Measurements from ENCODE around the gene VTA1.
"Not testable (repeated sequence)": the region's sequence is repeated elsewhere in the genome, so short reads cannot be mapped to it uniquely, and the experiment has no call there.

Gene VTA1

DNA sequence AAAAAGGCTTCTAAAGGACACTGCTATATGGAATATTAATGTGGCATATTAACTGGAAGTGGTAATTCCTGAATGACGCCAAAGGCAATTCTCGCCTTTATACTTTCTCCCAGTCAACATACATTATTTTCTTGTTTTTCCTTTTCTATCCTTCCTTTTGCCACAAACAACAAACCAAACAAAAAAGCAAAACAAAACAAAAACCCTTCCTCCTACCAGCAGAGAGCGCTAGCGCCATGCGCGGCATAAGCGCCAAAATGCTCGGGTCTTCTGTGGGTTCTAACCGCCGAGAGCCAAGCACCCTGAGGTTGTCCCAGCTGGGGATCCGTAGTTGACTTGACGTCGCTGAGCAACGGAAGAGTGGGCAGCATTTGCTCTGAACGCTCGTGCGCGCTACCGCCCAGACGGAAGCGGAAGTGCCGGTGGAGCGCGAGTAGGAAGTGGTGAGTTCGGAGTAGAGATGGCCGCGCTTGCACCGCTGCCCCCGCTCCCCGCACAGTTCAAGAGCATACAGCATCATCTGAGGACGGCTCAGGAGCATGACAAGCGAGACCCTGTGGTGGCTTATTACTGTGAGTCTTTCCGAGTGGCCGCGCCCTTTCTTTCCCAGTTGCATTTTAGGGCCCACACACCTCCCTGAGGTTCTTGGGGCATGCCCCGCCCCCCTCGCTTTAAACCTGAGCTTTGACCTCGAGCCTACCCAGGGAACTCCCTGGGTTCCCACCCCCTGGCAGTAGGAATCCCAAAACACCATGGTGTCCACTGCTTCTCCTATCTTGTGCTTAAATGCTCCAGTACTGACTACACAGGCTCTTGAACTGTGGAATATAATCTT lies at the start of gene VTA1, which contains the start of gene NMBR:
TSS of gene VTA1 (plus strand) at position 436 of the 835 bp plus-strand sequence. CDS start at position 461, 25 bp downstream.
TSS of gene NMBR (minus strand) at position 295 of the 835 bp plus-strand sequence. CDS start 58,464 bp downstream, outside the sequence.
- Mint-ChIP-seq H3K27me3 (no peaks in the 10 kb centered on the region), H3K9me3 (no peaks in the 10 kb centered on the region), H3K36me3 (peaks cover 21% of the 10 kb centered on the region), H3K4me3 (peak within 1 kb of the TSS; percentile 83), H3K4me1 (peaks cover 45% of the 10 kb centered on the region), H3K27ac (peak within 1 kb of the TSS; percentile 77)
- CTCF ChIA-PET = interaction anchor here (0.6 to 2.6 kb wide), 10 partner anchors 9 to 735 kb away, joined by 3 to 11 read pairs (median 4); no protein-coding TSS in a partner anchor
- DNase-seq = peak; percentile 97

DNA sequence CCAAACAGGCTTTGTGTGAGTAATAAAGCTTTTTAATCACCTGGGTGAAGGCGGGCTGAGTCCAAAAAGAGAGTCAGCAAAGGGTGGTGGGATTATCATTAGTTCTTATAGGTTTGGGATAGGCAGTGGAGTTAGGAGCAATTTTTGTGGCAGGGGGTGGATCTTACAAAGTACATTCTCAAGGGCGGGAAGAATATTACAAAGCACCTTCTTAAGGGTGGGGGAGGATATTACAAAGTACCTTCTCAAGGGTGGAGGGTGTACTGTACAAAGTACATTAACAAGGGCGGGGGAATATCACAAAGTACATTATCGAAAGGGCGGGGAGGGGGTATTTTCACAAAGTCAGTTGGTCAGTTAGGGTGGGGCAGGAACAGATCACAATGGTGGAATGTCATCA lies 42.2 kb upstream of the VTA1 start:
- H3K4me1 Mint-ChIP-seq, DNase-seq, H3K27ac Mint-ChIP-seq, H3K27me3 Mint-ChIP-seq, H3K36me3 Mint-ChIP-seq, H3K4me3 Mint-ChIP-seq, CTCF ChIA-PET, H3K9me3 Mint-ChIP-seq: not testable (repeated sequence)

GRCh38 chr6:142110820-142111219 lies 36.2 kb upstream of the VTA1 start:
- not testable (repeated sequence) for H3K9me3 Mint-ChIP-seq, H3K36me3 Mint-ChIP-seq, DNase-seq, H3K4me1 Mint-ChIP-seq, H3K27me3 Mint-ChIP-seq, H3K4me3 Mint-ChIP-seq, H3K27ac Mint-ChIP-seq
- CTCF ChIA-PET = interaction anchor here (1.3 kb wide), 1 partner anchor 121 kb away, joined by 5 read pairs; no protein-coding TSS in a partner anchor

GRCh38 chr6:142112451-142113061 lies 34.5 kb upstream of the VTA1 start:
- Mint-ChIP-seq H3K27me3 (no peaks in the 10 kb centered on the region), H3K4me3 (no peak overlapping the region), H3K4me1 (no peaks in the 10 kb centered on the region), H3K36me3 (no peaks in the 10 kb centered on the region), H3K27ac (no peak overlapping the region), H3K9me3 (no peaks in the 10 kb centered on the region)
- peak; percentile 75 for DNase-seq
- CTCF ChIA-PET = interaction anchor here (0.8 to 2.1 kb wide), 7 partner anchors 13 to 436 kb away, joined by 3 to 10 read pairs (median 4); no protein-coding TSS in a partner anchor

GRCh38 chr6:142117366-142117765 lies 29.7 kb upstream of the VTA1 start:
- Mint-ChIP-seq H3K27ac (no peak overlapping the region), H3K27me3 (no peaks in the 10 kb centered on the region)

GRCh38 chr6:142118328-142118727 lies 28.7 kb upstream of the VTA1 start:
- H3K9me3 Mint-ChIP-seq = no peaks in the 10 kb centered on the region
- no peak overlapping the region for H3K4me3 Mint-ChIP-seq
- no peaks in the 10 kb centered on the region for H3K36me3 Mint-ChIP-seq
- no peaks in the 10 kb centered on the region for H3K27me3 Mint-ChIP-seq
- no peaks in the 10 kb centered on the region for H3K4me1 Mint-ChIP-seq
- CTCF ChIA-PET = interaction anchor here (0.7 kb wide), 1 partner anchor 257 kb away, joined by 3 read pairs; no protein-coding TSS in a partner anchor
- H3K27ac Mint-ChIP-seq = no peak overlapping the region
- no peak for DNase-seq

More at GRCh38 chr6:142117366-142117765, 29.7 kb upstream of the VTA1 start:
- Mint-ChIP-seq H3K4me3 (no peak overlapping the region), H3K36me3 (no peaks in the 10 kb centered on the region), H3K4me1 (no peaks in the 10 kb centered on the region), H3K9me3 (no peaks in the 10 kb centered on the region)
- DNase-seq = no peak
- CTCF ChIA-PET = no interaction called here

GRCh38 chr6:142118925-142119324 lies 28.1 kb upstream of the VTA1 start:
- no peak for DNase-seq
- CTCF ChIA-PET = no interaction called here
- H3K4me1 Mint-ChIP-seq = no peaks in the 10 kb centered on the region
- H3K4me3 Mint-ChIP-seq = no peak overlapping the region
- H3K36me3 Mint-ChIP-seq = no peaks in the 10 kb centered on the region
- no peaks in the 10 kb centered on the region for H3K9me3 Mint-ChIP-seq
- H3K27ac Mint-ChIP-seq = no peak overlapping the region
- no peaks in the 10 kb centered on the region for H3K27me3 Mint-ChIP-seq

- no peaks in the 10 kb centered on the region for H3K27me3 Mint-ChIP-seq
- no peaks in the 10 kb centered on the region for H3K9me3 Mint-ChIP-seq
- no peak overlapping the region for H3K4me3 Mint-ChIP-seq
- CTCF ChIA-PET = no interaction called here
- DNase-seq = no peak
- H3K36me3 Mint-ChIP-seq = no peaks in the 10 kb centered on the region
- H3K27ac Mint-ChIP-seq = no peak overlapping the region
- H3K4me1 Mint-ChIP-seq = no peaks in the 10 kb centered on the region
Measured at GRCh38 chr6:142121342-142121741, 25.7 kb upstream of the VTA1 start.

DNA sequence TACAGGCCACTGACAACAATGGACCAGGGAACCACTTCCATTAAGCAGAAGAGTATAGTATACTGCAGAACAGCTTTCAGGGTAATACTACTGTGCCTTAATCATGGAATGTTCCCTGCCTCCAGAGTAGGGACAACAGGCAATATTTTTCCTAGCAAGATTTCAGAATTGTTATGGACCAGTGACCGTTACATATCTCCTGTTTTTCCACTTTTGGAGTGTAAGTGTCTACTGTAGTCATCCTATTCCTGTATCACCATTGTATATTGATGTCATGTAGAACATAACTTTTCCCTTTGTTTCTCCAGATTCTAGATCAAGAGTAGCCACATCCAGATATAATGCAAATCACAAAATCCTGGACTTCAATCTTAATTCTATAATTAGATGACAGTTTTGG lies 16.2 kb upstream of the VTA1 start:
- Mint-ChIP-seq H3K4me1 (no peaks in the 10 kb centered on the region), H3K4me3 (no peak overlapping the region), H3K27ac (no peak overlapping the region), H3K36me3 (no peaks in the 10 kb centered on the region), H3K27me3 (peaks cover 4% of the 10 kb centered on the region), H3K9me3 (no peaks in the 10 kb centered on the region)
- no peak for DNase-seq
- CTCF ChIA-PET = no interaction called here

DNA sequence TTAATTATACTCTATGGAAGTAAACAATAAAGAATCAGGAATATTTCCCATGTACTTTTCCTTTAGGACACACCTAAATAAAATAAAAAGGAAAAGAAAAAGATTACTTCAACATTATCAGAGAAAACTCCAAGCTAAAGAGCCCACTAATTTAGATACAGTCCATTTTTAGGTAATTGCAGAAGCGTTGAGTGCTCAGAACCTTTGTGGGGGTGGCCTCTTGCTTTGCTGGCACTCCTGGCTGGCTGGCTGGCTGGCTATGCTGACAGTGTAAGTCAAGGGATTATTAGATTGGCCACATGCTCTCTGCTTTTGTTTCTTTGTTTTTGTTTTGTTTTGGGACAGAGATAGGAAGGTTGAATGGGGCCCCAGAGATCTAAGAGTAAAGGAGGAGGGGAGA lies 14.4 kb upstream of the VTA1 start, which contains the start of gene GJE1:
TSS of gene GJE1 (plus strand) at position 301 of the 400 bp plus-strand sequence. CDS start 234 bp downstream, outside the sequence.
- H3K27ac Mint-ChIP-seq = no peak within 1 kb of the TSS
- H3K9me3 Mint-ChIP-seq = no peaks in the 10 kb centered on the region
- no peak for DNase-seq
- CTCF ChIA-PET = no interaction called here
- no peak within 1 kb of the TSS for H3K4me3 Mint-ChIP-seq
- no peaks in the 10 kb centered on the region for H3K36me3 Mint-ChIP-seq
- no peaks in the 10 kb centered on the region for H3K4me1 Mint-ChIP-seq
- peaks cover 4% of the 10 kb centered on the region for H3K27me3 Mint-ChIP-seq

GRCh38 chr6:142138876-142139275 lies 8.2 kb upstream of the VTA1 start:
- H3K36me3 Mint-ChIP-seq = no peaks in the 10 kb centered on the region
- H3K4me3 Mint-ChIP-seq = no peak overlapping the region
- no peak overlapping the region for H3K27ac Mint-ChIP-seq
- H3K27me3 Mint-ChIP-seq = no peaks in the 10 kb centered on the region
- DNase-seq = no peak
- no peaks in the 10 kb centered on the region for H3K4me1 Mint-ChIP-seq
- no peaks in the 10 kb centered on the region for H3K9me3 Mint-ChIP-seq
- CTCF ChIA-PET = interaction anchor here (0.9 kb wide), 1 partner anchor 17 kb away, joined by 3 read pairs; no protein-coding TSS in a partner anchor

- H3K4me3 Mint-ChIP-seq, CTCF ChIA-PET, H3K27me3 Mint-ChIP-seq, DNase-seq, H3K27ac Mint-ChIP-seq, H3K9me3 Mint-ChIP-seq, H3K4me1 Mint-ChIP-seq, H3K36me3 Mint-ChIP-seq: not testable (repeated sequence)
Measured at GRCh38 chr6:142141531-142141930, 5.5 kb upstream of the VTA1 start.

DNA sequence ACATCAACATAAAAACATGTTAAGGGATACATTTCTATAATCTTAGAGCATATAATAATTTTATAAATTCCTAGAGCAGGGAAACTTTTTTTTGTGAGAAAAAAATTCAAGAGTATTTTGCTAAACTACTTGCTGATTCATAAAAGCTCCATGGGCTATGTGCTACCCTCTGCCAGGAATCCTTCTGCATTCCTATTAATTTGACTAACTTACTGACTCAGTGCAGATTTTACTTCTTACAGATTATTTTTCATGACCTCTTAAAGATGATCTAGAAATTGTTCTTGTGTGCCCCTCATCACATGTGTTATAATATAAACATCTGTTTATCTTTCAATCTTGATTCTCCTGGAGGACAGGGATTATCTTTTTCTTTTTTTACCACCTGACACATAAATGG lies 5.7 kb downstream of the VTA1 start:
- Mint-ChIP-seq H3K27ac (no peak overlapping the region), H3K4me1 (peaks cover 38% of the 10 kb centered on the region), H3K36me3 (peaks cover 21% of the 10 kb centered on the region), H3K4me3 (no peak overlapping the region), H3K27me3 (no peaks in the 10 kb centered on the region), H3K9me3 (no peaks in the 10 kb centered on the region)
- CTCF ChIA-PET = interaction anchor here (0.6 kb wide), 1 partner anchor 167 kb away, joined by 3 read pairs; no protein-coding TSS in a partner anchor
- no peak for DNase-seq

DNA sequence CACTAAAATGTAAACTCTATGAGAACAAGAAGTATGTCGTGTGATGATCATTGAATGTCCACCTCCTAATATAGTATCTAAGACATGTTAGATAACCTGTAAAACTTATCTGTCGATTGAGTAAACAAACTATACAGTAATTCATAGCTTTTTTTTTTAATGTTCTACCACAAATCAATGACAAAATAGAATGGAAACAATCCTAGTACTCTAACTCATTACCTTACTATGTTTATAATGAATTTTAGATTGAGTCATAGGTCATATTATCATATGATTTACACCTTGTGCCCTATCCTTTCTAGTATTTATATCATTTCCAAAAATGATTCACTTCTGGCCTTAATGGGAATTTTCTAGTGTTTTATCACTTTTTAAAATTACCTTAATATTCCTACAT lies 6.1 kb downstream of the VTA1 start:
- CTCF ChIA-PET = interaction anchor here (0.6 kb wide), 1 partner anchor 167 kb away, joined by 3 read pairs; no protein-coding TSS in a partner anchor
- Mint-ChIP-seq H3K36me3 (peaks cover 20% of the 10 kb centered on the region), H3K27me3 (no peaks in the 10 kb centered on the region), H3K27ac (no peak overlapping the region), H3K4me3 (no peak overlapping the region), H3K9me3 (no peaks in the 10 kb centered on the region), H3K4me1 (peaks cover 33% of the 10 kb centered on the region)
- DNase-seq = no peak

All from activated naive CD4-positive, alpha-beta T cell treated with anti-CD3 and anti-CD28 coated beads, Interleukin-2, amount 10 ng/mL, durations not matched to agents 7 days and 5 days (primary cell).